ENCODE data around the gene SRR. TPM values are rescaled to one million over a fixed set of nuclear protein-coding genes. Genes with fewer than 3 reads are reported as not detected.
"Not testable (repeated sequence)": the region's sequence is repeated elsewhere in the genome, so short reads cannot be mapped to it uniquely, and the experiment has no call there.

Gene SRR, protein sequence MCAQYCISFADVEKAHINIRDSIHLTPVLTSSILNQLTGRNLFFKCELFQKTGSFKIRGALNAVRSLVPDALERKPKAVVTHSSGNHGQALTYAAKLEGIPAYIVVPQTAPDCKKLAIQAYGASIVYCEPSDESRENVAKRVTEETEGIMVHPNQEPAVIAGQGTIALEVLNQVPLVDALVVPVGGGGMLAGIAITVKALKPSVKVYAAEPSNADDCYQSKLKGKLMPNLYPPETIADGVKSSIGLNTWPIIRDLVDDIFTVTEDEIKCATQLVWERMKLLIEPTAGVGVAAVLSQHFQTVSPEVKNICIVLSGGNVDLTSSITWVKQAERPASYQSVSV
- 15.4 TPM for polyA plus RNA-seq (2013, experiment 1 of 2)
- 14.4 TPM for polyA plus RNA-seq (2013, experiment 2 of 2)

DNA sequence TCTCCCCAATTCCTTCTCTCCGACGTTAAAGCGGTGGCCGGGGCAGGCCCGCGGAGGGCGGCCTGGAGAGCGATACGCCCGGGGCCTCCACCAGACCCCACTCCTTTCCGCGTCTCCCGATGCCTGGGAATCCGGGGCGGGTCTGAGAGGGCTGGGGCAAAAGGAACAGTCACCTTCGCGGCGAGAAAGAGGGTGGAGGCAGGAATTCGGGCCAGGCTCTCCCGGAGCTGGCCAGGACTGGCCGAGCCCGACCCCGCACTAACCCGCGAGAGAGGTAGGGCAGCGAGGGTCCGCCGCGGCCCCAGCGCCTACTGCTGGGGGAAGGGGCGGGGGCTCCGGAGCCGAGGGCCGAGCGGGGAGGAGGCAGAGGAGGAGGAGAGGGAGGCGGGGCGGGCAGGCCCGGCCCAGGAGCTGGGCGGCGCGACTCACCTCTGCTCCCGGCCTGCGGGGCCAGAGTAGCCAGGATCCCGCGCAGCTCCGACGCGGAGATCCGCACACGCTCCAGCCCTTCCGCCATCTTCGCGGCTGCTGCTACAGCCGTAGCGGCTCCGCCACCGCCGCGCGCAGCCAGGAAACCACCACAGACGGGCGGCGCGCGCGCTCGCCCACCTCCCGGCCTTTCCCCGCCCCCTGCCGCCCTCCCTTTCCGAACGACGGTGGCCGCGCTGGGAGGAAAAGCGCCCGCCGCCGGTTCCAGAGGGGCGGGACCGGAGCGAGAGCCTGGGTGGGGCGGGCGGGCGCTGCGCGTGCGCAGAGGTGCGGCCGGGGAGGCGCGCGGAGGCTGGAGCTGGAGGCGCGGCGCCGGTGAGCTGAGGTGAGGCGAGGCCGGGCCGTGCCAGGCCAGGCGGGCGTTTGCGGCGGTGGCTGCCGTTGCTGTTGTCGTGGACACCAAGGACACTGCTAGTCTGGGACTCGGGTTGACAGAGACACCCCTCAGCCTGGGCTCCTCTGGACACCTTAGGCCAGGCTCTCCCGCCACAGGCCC, at the start of gene SRR, which contains the start of gene SMG6:
TSS of gene SRR (plus strand) at position 747 of the 985 bp plus-strand sequence. CDS start 11,611 bp downstream, outside the sequence.
TSS of gene SMG6 (minus strand) at position 582 of the 985 bp plus-strand sequence. CDS start at position 517, 65 bp downstream.
- Histone ChIP-seq H3K4me1 (ENCODE audit: control insufficient read depth, insufficient read depth, low read length, poor library complexity, severe bottlenecking) (peaks cover 4% of the 10 kb centered on the region), H3K36me3 (ENCODE audit: control insufficient read depth, insufficient read depth, low read length) (peaks cover 35% of the 10 kb centered on the region), H3K9me3 (ENCODE audit: control insufficient read depth, low read length) (no peaks in the 10 kb centered on the region), H3K4me3 (ENCODE audit: extremely low read depth, insufficient read depth, low read length, poor library complexity, severe bottlenecking) (peak within 1 kb of the TSS; percentile 94), H3K27ac (ENCODE audit: low read depth, low read length, severe bottlenecking) (peak within 1 kb of the TSS; percentile 93)
- 0 to 1% methylated on average over 70 to 74 of the region's 108 CpGs for WGBS, 2 experiments (ENCODE audit: insufficient coverage in 2 of 2)

DNA sequence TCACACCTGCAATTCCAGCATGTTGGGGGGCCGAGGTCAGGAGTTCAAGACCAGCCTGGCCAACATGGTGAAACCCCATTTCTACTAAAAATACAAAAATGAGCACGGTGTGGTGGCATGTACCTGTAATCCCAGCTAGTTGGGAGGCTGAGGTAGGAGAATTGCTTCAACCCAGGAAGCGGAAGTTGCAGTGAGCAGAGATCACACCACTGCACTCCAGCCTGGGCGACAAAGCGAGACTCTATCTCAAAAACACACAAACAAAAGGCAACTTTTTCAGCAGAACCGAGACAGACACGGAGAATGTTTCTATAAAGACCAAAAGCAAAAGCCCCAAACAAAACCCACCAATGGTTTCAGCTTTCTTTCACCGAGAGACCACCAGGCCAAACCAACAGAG, 44.9 kb upstream of the SRR start:
- peaks cover 57% of the 10 kb centered on the region for H3K36me3 ChIP-seq (ENCODE audit: control insufficient read depth, insufficient read depth, low read length)
- H3K4me3 ChIP-seq (ENCODE audit: extremely low read depth, insufficient read depth, low read length, poor library complexity, severe bottlenecking); H3K9me3 ChIP-seq (ENCODE audit: control insufficient read depth, low read length); H3K27ac ChIP-seq (ENCODE audit: low read depth, low read length, severe bottlenecking); H3K4me1 ChIP-seq (ENCODE audit: control insufficient read depth, insufficient read depth, low read length, poor library complexity, severe bottlenecking): not testable (repeated sequence)
- 93 to 100% methylated on average over 3 to 4 of the region's 8 CpGs for WGBS, 2 experiments (ENCODE audit: insufficient coverage in 2 of 2)

DNA sequence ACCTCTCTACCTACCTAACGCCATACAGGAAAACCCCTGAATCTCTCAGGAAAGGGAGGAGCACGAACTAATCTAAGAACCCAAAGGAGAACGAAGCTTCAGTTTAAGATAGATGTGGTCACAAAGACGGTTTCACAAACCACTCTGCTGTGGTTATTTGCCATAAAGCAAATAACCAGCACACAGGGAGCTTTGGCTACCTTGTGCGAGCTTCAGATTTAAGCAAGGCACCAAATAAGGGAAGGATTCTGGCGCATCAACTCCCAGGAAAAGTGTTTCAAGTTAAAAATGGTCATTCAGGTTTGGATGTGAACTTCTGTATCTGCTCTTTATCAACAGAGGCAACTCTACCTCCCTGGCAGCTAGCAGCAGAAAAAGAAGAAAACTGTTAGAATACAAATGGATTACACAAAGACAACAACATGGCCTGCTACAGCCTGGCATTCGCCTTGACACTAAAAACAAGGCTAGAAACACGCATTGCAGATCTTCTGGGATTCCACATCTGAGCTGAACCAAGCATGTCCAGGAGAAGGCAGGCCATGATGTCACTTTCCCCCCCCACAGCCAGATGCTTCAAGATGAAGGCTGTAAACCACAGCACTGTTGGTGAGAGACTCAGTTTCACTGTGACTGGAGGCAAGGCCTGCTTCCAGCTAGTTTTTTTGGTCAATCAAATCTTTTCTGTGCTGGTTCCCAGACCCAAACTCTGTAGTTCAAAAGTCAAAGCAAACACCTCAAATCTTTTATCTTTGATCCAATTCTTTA, 43.8 kb upstream of the SRR start:
- Histone ChIP-seq H3K4me1 (ENCODE audit: control insufficient read depth, insufficient read depth, low read length, poor library complexity, severe bottlenecking) (no peaks in the 10 kb centered on the region), H3K9me3 (ENCODE audit: control insufficient read depth, low read length) (no peaks in the 10 kb centered on the region), H3K27ac (ENCODE audit: low read depth, low read length, severe bottlenecking) (no peak overlapping the region), H3K36me3 (ENCODE audit: control insufficient read depth, insufficient read depth, low read length) (peaks cover 50% of the 10 kb centered on the region), H3K4me3 (ENCODE audit: extremely low read depth, insufficient read depth, low read length, poor library complexity, severe bottlenecking) (no peak overlapping the region)
- WGBS, 2 experiments (ENCODE audit: insufficient coverage in 2 of 2): 94 to 100% methylated on average over 6 to 8 of the region's 8 CpGs

DNA sequence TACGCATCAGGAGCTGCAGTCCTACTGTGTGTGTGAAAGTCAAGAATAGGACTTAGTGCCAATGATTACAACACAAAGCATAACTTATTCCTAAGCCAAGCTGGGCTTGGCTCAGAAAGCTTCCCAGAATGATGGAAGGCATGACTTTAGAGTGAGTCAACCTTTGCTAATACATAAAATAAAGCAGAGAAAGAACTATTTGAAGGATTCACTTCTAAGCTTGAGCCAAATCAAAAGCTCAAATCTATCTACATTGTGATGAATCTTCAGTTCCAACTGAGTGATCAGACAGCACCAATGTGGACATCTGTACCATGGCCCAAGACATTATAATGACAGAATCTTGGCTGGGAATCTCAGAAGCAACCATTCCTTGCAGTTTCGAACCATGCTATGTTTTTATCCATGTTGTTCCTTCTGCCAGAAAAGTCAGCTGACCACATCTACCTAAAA, 41.6 kb upstream of the SRR start:
- Histone ChIP-seq H3K4me3 (ENCODE audit: extremely low read depth, insufficient read depth, low read length, poor library complexity, severe bottlenecking) (no peak overlapping the region), H3K9me3 (ENCODE audit: control insufficient read depth, low read length) (no peaks in the 10 kb centered on the region), H3K36me3 (ENCODE audit: control insufficient read depth, insufficient read depth, low read length) (peaks cover 51% of the 10 kb centered on the region), H3K4me1 (ENCODE audit: control insufficient read depth, insufficient read depth, low read length, poor library complexity, severe bottlenecking) (no peaks in the 10 kb centered on the region), H3K27ac (ENCODE audit: low read depth, low read length, severe bottlenecking) (no peak overlapping the region)
- 75 to 92% methylated on average over 1 of the region's 2 CpGs for WGBS, 2 experiments (ENCODE audit: insufficient coverage in 2 of 2)

DNA sequence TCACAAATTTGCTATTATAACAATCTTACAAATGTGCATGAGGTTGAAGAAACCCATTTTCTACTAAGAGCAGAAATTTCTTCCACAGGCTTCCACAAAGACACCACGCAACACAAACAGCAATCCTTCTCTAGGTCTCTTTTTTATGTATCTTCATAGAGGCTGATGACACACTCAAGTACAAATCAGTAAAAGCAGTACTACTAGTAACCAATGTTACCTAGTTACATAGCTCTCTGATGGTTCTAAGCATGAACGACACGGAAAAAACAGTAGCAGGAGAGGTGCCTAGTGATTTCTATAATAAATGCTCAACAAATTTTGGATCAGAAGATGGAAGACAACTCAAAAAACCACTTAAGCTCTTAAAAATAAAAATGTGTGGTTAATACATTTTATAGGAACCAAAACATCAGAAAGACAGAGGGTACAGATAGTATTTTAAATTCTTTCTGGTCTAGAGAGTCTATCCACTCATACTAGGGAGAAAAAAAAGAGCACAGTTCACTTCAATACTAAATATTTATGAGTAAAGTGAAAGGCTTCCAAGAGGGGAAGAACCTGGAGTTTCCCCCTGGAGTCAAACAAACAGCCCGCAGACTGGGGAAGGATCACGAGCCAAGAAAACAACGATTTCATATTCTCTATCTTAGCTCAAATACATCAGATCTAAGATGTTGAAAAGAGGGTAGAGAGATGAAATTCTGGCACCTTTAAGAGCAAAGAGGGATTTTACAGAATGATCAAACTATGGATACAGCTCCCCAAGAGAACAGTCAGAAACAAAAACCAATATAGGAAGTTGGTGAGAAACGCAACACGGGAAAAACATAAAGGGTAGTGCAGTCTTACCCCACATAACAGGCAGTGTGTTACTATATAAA, 40.3 kb upstream of the SRR start:
- Histone ChIP-seq H3K36me3 (ENCODE audit: control insufficient read depth, insufficient read depth, low read length) (peaks cover 54% of the 10 kb centered on the region), H3K4me3 (ENCODE audit: extremely low read depth, insufficient read depth, low read length, poor library complexity, severe bottlenecking) (no peak overlapping the region), H3K27ac (ENCODE audit: low read depth, low read length, severe bottlenecking) (no peak overlapping the region), H3K4me1 (ENCODE audit: control insufficient read depth, insufficient read depth, low read length, poor library complexity, severe bottlenecking) (no peaks in the 10 kb centered on the region), H3K9me3 (ENCODE audit: control insufficient read depth, low read length) (no peaks in the 10 kb centered on the region)
- 100% methylated on average over 1 of the region's 8 CpGs; no CpG with 5 or more reads in 1 of the 2 experiments for WGBS, 2 experiments (ENCODE audit: insufficient coverage in 2 of 2)

DNA sequence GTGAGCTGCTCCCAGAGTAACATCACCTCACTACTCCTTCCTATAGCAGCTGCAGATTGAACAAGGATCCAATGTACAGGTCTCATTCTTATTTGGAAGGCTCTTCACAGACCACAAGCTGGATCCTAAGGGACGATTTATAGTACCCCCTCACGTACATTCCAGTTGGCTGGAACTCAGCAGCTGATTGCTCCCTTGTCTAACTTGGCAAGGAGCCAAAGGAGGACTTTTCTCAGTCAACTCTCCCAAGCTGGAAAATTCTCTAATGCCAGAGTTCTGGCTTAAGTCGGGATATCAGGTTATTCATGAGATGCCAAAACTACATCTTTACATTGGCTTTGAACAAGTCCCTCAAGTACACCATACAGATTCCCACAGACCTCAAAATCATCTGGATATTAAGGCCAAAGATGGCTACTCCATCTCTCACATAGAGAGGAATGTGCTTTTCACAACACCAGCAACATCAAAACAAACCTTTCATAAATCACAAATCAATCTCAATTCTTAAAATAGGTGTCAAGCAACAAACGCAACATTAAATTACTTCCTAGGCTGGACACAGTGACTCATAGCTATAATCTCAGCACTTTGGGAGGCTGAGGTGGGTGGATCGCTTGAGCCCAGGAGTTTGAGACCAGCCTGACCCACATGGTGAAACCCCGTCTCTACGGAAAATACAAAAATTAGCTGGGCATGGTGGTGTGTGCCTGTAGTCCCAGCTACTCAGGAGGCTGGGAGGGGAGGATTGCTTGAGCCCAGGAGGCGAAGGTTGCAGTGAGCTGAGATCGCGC, 39.5 kb upstream of the SRR start:
- Histone ChIP-seq H3K36me3 (ENCODE audit: control insufficient read depth, insufficient read depth, low read length) (peaks cover 52% of the 10 kb centered on the region), H3K27ac (ENCODE audit: low read depth, low read length, severe bottlenecking) (no peak overlapping the region), H3K4me1 (ENCODE audit: control insufficient read depth, insufficient read depth, low read length, poor library complexity, severe bottlenecking) (no peaks in the 10 kb centered on the region), H3K9me3 (ENCODE audit: control insufficient read depth, low read length) (no peaks in the 10 kb centered on the region), H3K4me3 (ENCODE audit: extremely low read depth, insufficient read depth, low read length, poor library complexity, severe bottlenecking) (no peak overlapping the region)
- WGBS, 2 experiments (ENCODE audit: insufficient coverage in 2 of 2): 94 to 98% methylated on average over 6 to 7 of the region's 10 CpGs

DNA sequence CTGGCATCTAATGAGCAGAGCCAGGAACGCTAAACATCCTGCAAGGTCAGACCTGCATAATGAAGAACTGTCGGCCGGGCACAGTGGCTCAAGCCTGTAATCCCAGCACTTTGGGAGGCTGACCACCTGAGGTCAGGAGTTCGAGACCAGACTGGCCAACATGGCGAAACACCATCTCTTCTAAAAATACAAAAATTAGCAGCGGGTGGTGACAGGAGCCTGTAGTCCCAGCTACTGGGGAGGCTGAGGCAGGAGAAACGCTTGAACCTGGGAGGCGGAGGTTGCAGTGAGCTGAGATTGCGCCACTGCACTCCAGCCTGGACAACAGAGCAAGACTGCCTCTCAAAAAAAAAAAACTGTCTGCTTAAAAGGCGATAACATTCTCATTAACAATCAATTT, 38.6 kb upstream of the SRR start:
- 90 to 92% methylated on average over 7 to 8 of the region's 10 CpGs for WGBS, 2 experiments (ENCODE audit: insufficient coverage in 2 of 2)
- H3K4me3 ChIP-seq (ENCODE audit: extremely low read depth, insufficient read depth, low read length, poor library complexity, severe bottlenecking); H3K27ac ChIP-seq (ENCODE audit: low read depth, low read length, severe bottlenecking); H3K9me3 ChIP-seq (ENCODE audit: control insufficient read depth, low read length); H3K4me1 ChIP-seq (ENCODE audit: control insufficient read depth, insufficient read depth, low read length, poor library complexity, severe bottlenecking): not testable (repeated sequence)
- peaks cover 60% of the 10 kb centered on the region for H3K36me3 ChIP-seq (ENCODE audit: control insufficient read depth, insufficient read depth, low read length)

DNA sequence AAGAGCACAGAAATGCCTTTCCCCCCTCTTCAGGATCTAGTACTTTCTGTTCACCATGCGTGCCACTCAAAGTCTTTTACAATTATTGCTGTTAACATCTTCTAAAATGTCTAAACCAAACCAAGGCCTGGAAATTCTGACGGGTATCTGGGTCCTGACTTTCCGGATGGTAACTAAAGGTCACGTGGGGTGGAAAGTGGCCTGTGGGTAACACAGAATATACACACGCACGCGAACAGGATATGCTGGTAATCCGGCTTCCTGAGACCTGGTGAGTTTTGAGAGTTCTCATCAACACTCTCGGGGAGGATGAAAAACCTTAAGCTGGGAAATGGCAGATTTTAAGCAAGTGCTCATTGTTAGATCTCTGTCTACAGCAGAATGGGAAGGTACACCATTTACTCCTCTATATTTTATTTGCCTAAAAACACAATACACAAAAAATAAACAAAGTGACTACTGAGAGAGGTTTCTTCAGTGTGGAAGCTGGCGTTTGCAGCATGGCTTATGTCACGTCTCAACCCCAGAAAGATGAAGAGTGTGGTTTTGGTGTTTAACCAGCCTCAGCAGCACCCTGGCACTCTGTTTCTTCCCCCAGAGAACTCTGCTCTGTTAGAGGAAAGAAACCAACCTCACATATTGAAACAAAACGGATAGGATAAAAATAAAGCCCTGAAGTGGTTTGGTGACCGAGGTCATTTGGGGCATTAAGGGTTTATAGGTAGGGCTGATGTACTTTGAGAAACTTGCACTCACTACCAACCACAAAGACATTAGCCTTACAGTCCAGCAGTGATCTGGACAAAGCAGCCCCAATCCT, 37.5 kb upstream of the SRR start:
- peaks cover 64% of the 10 kb centered on the region for H3K36me3 ChIP-seq (ENCODE audit: control insufficient read depth, insufficient read depth, low read length)
- no peak overlapping the region for H3K4me3 ChIP-seq (ENCODE audit: extremely low read depth, insufficient read depth, low read length, poor library complexity, severe bottlenecking)
- H3K9me3 ChIP-seq (ENCODE audit: control insufficient read depth, low read length): no peaks in the 10 kb centered on the region
- H3K4me1 ChIP-seq (ENCODE audit: control insufficient read depth, insufficient read depth, low read length, poor library complexity, severe bottlenecking): no peaks in the 10 kb centered on the region
- H3K27ac ChIP-seq (ENCODE audit: low read depth, low read length, severe bottlenecking): no peak overlapping the region
- WGBS, 2 experiments (ENCODE audit: insufficient coverage in 2 of 2): 98% methylated on average over 8 to 10 of the region's 13 CpGs

Measured in mesodermal cell (in vitro differentiated cells).